Measurements from ENCODE around the gene PPP1R15A.
"Not testable (repeated sequence)": the region's sequence is repeated elsewhere in the genome, so short reads cannot be mapped to it uniquely, and the experiment has no call there.

The PPP1R15A gene

DNA sequence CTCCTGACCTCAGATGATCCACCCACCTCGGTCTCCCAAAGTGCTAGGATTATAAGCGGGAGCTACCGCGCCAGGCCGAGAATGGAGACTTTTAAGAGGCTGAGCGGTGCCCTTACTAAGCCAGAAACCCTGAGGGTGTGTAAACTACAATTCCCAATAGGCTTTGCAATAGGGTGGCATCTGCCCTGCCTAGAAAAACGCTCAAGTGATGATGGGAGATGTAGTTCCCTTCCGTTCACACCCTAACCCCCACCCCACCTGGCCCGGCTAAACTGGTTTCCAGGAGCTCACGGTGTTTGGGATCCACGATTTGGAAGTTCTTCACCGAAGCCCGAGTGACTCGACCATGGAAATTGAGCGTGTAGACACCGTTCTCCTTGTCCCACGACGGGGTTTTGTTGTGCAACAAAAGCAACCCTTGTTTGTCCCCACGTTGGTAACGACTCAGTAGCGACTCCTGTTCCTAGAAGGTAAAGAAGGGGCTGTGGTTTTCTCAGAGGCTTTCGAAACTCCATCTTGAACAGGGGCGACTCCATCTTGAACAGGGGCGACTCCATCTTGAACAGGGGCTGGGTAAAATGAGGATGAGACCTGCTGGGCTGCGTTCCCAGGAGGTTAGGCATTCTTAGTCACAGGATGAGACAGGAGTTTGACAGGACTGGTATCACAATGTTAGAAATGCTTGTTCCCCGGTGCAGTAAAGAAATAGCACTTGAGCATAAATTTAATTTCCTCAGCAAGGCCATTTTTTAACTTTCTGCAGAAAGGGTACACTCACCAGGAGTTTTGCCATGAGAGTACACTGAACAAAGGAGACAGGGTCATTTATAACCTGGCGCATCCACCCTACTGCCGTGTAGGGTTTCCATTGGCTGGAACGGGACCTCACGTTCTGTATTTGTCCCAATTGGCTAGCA is 9.8 kb downstream of the PPP1R15A start:
- peak; percentile 63 for DNase-seq

DNA sequence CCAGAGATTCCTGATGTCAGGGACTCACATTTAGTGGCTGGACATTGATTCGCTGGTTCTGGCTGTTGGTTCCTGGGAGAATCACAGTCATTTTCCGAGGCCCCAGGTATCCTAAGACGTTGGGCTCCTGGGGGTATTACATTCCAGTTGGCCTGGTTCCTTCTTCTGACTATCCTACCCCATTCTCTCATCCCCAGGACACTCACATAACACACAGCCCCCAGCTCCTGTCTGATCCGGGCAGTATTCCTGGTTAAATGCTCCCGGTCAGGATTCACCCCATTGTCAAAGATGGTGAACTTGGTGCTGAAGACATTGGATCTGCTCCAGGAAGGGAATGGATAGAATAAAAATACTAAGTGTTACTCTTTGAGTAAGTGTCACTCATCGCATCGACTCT is 11.5 kb downstream of the PPP1R15A start:
- DNase-seq, result no peak

DNA sequence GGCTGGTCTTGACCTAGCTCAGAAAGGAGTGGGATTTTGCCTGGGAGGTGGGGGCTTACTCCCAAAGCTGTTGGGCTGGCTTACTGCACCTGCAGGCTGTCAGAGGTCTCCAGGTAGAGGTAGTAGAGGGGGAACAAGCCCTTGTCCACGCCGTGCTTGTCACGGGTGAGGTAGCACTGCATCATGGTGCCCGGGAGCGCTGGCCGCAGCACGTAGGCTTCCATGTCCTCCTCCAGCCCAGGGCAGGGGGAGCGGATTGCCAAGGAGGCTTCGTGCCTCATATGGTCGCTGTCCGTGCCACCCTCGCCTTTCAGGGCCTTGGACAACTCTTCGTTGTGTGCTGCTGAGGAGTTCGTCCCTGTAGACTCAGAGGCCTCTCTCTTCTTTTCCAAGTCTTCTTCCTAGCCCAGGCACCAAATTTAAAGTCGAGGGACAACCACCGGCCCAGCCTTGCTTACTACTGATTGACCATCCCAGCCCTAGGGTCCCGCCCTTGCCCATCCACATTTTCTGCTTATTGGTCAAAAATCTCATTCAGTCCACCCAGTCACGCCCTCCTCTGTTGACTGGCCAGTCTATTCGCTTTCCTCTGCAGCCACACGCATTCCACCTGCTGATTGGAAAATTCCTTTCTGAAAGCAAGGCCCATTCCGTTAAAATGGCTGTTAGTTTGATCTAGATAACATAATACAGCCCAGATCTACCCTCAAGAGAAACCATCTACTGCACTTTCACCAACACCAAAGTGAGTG is 15.8 kb downstream of the PPP1R15A start:
- DNase-seq, result no peak

DNA sequence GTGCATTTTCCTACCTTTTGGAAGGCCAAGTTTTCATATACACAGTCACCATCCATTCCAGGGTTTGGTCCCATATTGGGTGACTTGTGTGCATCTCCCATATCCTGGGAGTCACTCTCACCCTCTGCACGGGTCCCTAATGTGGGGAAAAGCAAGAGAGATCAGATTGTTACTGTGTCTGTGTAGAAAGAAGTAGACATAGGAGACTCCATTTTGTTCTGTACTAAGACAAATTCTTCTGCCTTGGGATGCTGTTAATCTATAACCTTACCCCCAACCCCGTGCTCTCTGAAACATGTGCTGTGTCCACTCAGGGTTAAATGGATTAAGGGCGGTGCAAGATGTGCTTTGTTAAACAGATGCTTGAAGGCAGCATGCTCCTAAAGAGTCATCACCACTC is 17.3 kb downstream of the PPP1R15A start:
- not testable (repeated sequence) for DNase-seq

DNA sequence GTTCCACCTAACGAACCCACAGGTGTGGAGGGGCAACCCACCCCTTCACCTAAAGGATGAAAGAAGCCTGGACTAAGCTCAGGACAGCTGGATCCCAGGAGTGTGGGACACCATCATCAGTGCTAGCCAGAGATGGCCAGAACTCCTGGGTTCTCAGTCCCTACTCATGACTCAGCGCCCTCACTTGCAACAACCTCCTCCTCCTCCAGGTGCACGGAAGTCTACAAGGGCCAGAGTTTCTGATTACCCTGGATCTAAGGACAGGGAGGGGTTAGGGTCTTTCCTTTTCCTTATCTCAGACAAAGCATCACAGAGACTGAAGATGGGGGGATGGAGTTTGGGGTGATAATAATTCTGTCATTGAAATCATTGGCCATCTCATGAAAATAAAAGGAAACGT is 18.3 kb downstream of the PPP1R15A start:
- DNase-seq, result no peak

DNA sequence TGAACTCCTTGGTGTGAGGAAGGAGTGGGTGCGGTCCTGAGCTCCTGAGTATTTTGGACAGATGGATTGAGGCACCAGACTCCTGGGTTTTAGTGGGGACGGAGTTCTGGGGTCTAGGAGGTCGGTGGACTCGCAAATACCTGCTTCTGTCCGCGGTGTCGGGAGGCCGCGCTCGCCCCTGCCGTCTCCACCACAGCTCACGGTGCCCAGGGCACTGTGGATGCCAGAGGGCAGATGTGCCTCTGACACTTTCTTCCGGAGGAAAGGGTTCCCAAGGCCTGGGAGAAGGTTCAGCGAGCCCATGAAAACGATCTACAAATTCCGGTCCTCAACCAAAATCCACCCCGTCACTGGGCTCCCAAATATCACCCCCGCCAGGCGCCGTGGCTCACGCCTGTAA is 23.0 kb downstream of the PPP1R15A start:
- no peak for DNase-seq

DNA sequence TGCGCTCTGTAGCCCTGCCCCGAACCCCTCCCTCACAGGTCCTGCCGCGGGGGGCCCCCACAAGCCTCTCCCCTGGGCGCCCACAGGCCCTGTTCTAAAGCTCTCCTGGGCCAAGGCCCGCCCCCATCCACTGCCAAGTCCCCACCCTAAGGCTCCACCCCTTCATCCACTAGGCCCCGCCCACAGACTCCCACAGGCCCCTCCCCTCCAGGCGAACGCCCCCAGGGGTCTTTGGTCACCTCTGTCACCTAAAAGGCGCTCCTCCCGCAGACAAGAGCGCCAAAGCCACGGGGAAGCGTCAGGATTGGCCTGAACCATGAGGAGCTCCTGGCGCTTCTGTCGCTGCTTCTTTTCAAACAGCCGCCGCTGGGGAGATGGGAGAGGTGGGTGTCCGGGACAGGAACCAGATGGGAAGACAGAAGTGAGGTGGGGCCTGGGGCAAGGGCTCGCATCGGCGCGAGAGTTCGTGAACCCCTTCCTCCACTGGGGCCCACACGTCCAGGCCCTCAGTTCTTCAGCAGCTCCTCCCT is 24.0 kb downstream of the PPP1R15A start:
- DNase-seq, result no peak

DNA sequence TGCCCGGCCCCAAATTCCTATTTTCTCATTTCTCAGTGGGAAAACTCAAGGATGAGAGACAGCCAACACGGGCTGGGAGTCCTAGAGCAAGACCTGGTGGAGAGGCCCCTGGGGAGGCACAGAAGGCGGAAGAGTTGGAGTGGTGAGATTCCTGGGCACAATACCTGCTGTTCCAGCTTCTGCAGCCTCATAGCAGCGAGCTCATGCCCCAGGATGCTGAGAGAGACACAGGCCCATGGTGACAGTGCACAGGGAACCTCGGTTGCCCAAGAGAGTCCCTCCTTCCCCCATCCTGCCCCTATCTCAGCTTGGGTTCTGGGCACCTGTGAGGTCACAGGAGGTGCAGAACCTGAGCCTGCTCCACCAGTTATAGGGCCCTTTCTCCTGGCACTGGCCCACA is 25.0 kb downstream of the PPP1R15A start:
- DNase-seq, result no peak

DNA sequence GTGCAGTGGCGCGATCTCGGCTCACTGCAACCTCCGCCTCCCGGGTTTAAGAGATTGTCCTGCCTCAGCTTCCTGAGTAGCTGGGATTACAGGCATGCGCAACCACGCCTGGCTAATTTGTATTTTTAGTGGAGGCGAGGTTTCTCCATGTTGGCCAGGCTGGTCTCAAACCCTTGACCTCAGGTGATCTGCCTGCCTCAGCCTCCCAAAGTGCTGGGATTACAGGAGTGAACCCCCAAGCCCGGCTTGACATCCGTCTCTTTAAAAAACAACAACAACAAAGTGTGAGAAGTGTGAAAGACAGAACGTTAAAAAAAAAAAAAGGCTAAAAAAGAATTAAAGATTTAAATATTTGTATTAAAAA is 27.1 kb downstream of the PPP1R15A start:
- DNase-seq, result not testable (repeated sequence)

DNA sequence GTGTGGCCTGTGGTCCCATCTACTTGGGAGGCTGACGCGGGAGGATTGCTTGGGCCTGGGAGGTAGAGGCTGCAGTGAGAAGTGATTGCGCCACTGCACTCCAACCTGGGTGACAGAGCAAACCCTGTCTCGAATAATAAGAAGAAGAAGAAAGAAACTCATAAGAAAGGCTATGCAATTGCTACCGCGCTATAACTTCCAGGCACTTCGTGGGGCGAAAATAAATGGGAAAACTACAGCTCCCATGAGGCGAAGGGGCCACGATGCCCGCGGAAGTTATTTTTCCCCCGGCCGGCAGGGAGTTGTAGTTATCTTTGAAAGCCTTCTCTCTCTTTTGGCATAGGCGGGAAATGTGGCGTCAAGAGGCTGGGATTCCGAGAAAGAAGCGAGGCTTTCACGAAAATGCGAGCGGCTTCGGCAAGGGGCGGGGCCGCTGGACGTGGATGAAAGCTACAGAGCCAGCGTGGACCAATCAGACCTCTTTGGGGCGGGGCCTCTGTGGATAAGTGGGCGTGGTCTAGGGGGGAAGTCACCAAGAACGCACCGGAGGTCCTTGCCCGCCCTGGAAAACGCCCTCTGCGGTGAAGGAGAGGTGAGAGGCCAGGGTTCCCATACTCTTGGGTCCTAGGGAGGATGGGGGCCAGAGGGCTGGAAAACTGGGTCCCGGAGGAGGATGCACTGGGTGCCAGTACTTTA is 27.7 kb downstream of the PPP1R15A start, which contains the start of gene NUCB1:
TSS of gene NUCB1 (plus strand) at position 532 of the 696 bp plus-strand sequence. CDS start 485 bp downstream, outside the sequence.
- DNase-seq, result peak; percentile 100

DNA sequence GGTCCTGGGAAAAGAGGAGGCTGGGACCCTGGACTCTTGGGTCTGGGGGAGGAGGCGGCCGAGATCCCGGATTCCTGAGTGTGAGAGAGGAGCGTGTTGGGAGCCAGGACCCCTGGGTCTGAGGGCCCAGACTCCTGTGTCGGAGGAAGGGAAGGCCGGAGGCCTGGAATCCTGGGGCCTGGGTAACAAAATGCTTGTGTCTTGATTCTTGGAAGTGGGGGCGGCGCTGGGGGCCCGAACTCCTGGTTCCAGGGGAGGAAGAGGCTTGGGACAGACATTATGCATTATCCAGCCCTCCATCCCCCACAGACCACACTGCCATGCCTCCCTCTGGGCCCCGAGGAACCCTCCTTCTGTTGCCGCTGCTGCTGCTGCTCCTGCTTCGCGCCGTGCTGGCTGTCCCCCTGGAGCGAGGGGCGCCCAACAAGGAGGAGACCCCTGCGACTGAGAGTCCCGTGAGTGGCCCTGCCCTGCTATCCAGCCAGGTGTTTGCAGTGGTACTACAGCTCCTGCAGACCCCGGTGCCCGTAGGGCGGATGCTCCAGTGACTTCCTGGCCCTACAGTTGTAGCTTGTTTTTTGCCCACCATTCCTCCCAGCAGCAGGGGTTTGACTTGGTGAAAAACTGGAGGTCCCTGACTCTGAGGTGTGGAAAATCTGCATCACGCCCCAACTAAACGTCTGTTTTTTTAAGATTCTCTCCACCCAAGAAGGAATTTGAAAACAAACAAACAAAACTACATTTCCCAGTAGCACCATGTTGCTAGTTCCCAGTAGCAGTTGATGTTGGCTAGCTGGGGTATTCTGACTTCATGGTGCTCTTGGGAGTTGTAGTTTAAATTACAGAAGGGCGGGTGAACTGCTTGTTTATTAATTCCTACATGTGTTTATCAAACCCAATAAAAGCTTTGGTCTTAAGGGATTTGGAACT is 28.5 kb downstream of the PPP1R15A start:
- DNase-seq, result peak; percentile 61

DNA sequence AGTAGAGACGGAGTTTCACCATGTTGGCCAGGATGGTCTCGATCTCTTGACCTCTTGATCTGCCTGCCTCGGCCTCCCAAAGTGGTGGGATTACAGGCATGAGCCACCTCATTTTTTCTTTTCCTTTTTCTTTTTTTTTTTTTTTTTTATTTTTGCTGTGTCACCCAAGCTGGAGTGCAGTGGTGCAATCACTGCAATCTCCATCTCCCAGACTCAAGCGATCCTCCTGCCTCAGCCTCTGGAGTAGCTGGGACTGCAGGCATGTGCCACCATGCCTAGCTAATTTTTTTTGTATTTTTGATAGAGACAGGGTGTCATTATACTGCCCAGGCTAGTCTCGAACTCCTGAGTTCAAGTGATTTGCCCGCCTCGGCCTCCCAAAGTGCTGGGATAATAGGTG is 30.1 kb downstream of the PPP1R15A start:
- DNase-seq, result not testable (repeated sequence)

DNA sequence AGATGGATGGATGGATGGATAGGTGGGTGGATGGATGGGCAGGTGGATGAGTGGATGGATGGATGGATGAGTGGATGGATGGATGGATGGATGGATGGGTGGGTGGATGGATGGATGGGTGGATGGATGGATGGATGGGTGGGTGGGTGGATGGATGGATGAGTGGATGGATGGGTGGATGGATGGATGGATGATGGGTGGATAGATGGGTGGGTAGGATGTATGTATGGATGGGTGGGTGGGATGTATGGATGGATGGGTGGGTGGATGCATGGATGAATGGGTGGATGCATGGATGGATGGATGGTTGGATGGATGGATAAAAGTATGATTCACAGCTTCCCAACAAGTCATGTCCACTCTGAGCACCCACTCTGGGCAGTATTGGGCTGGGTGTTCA is 31.6 kb downstream of the PPP1R15A start:
- DNase-seq, result not testable (repeated sequence)

DNA sequence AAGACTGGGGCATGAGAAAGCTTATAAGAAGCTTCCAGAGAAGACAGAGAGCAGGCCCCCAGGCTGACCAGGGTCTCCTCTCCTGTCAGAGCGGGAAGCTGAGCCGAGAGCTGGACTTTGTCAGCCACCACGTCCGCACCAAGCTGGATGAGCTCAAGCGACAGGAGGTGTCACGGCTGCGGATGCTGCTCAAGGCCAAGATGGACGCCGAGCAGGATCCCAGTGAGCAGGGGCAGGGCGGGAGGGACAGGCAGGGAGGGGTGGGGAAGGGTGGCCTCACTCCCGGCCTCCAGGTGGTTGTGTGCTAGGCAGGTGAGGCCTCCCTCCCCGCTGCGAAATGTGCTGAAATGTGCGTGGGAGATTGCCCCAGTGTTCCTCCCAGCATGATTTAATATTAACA is 33.4 kb downstream of the PPP1R15A start:
- DNase-seq, result no peak

DNA sequence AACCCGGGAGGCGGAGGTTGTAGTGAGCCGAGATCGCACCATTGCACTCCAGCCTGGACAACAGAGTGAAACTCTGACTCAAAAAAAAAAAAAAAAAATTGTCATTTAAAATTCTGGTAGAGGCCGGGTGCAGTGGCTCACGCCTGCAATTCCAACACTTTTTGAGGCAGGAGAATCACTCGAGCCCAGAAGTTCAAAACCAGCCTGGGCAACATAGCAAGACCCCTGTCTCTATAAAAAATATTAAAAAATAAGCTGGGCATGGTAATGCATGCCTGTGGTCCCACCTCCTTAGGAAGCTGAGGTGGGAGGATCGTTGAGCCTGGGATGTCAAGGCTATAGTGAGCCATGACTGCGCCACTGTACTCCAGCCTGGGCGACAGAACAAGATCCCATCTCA is 34.1 kb downstream of the PPP1R15A start:
- no peak for DNase-seq

DNA sequence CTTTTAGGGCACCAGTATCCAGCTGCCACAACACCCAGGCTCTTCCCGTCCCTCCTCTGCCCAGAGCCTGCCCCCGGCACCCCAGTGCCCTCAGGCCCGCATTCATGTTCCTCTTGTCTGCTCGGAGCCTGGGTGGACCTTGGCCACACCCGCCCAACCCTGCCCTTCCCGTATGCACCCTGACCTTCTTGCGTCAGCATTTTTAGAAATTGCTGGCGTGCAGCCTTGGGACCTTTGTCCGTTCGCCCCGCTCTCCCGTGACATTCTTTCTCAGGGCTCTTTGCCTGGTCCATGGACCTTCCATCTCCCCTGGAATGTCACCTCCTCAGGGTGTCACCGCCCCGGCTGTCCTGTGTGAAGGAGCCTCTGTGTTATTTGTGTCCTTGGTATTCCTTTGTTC is 35.5 kb downstream of the PPP1R15A start:
- DNase-seq, result no peak

DNA sequence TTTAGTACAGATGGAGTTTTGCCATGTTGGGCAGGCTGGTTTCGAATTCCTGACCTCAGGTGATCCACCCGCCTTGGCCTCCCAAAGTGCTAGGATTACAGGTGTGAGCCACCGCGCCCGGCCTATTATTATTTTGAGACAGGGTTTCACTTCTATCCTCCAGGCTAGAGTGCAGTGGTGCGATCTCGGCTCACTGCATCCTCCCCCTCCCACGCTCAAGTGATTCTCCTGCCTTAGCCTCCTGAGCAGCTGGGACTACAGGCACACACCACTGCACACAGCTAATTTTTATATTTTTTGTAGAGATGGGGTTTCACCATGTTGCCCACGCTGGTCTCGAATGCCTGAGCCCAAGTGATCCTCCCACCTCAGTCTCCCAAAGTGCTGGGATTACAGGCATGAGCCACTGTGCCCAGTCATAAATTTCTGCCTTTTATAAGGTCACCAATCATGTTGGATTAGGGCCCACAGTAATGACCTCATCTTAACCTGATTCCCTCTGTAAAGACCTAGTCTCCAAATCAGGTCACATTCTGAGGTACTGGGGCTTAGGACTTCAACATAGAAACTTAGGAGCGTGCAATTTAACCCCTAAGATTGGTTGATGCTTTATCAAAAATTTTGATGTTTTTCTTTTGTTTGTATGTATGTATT is 37.3 kb downstream of the PPP1R15A start:
- not testable (repeated sequence) for DNase-seq

DNA sequence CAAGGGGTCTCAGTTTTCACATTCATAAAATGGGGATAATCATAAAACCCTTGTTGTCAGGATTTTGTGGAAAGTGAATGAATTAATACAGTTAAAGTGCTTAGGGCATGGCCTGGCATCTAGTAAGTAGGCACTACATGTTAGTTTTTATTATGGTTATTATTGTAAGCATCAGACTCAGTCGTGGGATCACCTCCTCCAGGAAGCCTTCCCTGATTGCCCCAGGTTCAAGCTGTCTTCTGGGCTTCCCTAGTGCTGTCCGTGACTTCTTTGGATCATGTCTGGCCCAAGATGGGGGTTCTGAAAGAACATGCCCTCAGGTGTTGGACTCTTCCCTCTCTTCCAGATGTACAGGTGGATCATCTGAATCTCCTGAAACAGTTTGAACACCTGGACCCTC is 38.6 kb downstream of the PPP1R15A start:
- no peak for DNase-seq

DNA sequence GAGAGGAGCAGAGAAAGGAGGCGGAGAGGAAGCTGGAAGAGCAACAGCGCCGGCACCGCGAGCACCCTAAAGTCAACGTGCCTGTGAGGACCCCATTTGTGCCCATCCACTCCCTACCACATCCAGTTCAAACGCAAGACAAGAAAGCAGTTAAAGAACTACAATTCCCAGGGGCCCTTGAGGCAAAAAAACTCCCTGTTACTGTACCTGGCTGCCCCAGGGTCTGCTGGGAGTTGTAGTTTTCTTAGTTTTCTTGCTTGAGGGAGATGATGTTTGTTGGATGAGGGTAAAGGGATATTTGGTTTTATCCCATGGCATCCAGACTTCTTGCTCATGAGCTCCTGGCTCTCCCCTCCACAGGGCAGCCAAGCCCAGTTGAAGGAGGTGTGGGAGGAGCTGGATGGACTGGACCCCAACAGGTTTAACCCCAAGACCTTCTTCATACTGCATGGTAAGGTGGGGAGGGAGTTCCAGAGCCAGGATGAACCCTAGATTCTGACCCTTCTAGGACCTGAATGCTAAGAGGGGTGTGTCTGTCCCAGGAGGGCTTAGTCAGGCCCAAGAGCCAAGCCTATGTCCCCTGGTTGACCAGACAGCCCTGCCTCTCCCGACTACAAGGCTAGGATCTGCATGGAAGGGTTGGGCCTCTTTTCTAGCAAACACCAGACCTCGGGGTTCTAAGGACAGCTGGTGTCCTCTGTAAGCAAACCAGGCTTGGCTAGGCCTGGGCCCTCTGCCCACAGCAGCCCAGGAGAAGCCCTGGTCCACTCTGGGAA is 41.1 kb downstream of the PPP1R15A start:
- DNase-seq, result peak; percentile 10

DNA sequence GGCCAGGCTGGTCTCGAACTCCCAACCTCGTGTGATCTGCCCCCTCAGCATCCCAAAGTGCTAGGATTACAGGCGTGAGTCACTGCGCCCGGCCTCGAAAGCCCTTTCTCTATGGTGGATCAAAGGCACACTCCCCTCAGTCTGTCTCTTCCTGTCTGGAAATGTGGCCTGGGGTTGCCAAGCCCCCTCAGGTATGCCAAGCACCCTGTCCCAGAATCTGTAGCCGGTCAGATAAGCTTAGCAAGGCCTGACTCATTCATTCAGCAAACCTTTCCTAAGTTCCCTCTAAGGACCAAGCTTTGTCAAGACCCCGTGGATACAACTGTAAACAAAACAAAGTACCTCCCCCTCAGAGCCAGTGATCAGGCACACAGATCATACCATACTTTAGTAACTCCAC is 42.0 kb downstream of the PPP1R15A start:
- no peak for DNase-seq

DNA sequence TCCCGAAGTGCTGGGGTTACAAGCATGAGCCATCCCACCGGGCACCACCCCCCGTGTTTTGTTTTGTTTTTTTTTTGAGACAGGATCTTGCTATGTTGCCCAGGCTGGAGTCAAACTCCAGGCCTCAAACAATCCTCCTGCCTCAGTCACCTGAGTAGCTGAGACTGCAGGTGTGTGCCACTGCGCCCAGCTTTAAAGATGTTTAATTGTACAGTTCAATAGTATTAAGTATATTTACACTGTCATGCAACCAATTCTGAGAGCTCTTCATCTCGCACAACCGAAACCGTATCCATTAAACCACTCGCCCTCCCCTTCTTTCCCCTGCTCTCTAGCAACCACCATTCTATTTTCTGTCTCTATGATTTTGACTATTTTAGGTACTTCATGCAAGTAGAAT is 43.5 kb downstream of the PPP1R15A start:
- DNase-seq, result no peak

All from MV-4-11 (cell line).